ENCODE data around the gene FBXO4. TPM values are rescaled to one million over a fixed set of nuclear protein-coding genes. Genes with fewer than 3 reads are reported as not detected.

The FBXO4 gene
- total RNA-seq, 1 experiment from 2014 or later: 9.0 TPM

DNA sequence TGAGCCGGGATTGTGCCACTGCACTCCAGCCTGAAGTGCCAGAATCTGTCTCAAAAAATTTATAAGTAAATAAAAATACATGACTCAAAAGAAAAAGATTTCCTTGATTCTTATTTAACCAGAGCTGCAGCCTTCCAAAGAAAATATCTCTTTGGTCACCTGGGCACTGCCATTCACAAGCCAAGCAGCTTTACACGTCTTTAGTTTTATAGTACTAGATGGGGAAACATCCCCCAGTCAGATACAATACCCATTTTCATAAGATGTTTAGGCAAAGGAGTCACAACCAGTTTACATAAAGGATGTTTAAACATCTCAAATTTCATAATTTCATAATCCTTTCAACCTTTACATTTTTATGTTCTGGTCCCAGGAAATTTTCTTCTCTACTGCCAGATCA, 41.1 kb upstream of the FBXO4 start:
- no peak overlapping the region for H2AFZ ChIP-seq (ENCODE audit: low read depth, low read length, poor library complexity, severe bottlenecking)
- TF ChIP-seq SIN3A (IDR thresholded peaks at IDR 0.05; ENCODE audit: low read depth): no peak
- TF ChIP-seq CBX3 (IDR thresholded peaks at IDR 0.05; ENCODE audit: low read depth): no peak
- TF ChIP-seq SRF (IDR thresholded peaks at IDR 0.05; ENCODE audit: low read depth): no peak
- TF ChIP-seq FOSL1 (IDR thresholded peaks at IDR 0.05; ENCODE audit: low read depth): no peak
- TF ChIP-seq, protein P1, sequence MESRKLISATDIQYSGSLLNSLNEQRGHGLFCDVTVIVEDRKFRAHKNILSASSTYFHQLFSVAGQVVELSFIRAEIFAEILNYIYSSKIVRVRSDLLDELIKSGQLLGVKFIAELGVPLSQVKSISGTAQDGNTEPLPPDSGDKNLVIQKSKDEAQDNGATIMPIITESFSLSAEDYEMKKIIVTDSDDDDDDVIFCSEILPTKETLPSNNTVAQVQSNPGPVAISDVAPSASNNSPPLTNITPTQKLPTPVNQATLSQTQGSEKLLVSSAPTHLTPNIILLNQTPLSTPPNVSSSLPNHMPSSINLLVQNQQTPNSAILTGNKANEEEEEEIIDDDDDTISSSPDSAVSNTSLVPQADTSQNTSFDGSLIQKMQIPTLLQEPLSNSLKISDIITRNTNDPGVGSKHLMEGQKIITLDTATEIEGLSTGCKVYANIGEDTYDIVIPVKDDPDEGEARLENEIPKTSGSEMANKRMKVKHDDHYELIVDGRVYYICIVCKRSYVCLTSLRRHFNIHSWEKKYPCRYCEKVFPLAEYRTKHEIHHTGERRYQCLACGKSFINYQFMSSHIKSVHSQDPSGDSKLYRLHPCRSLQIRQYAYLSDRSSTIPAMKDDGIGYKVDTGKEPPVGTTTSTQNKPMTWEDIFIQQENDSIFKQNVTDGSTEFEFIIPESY (IDR thresholded peaks at IDR 0.05; ENCODE audit: extremely low read depth, insufficient replicate concordance, low read length): no peak
- TF ChIP-seq SP1 (IDR thresholded peaks at IDR 0.05; ENCODE audit: low read depth): no peak
- no peak for TF ChIP-seq ZFX (IDR thresholded peaks at IDR 0.05)
- no peak for TF ChIP-seq YY1 (IDR thresholded peaks at IDR 0.05; ENCODE audit: extremely low read depth, insufficient replicate concordance, low read depth, low read length)
- TF ChIP-seq TCF7L2 (IDR thresholded peaks at IDR 0.05; ENCODE audit: borderline replicate concordance, extremely low read depth, insufficient read depth, insufficient read length): no peak
- no peak overlapping the region for H3K4me3 ChIP-seq (replicated peaks in 1 of 2; ENCODE audit: low read depth in 1 of 2, low read length in 2 of 2)
- H3K27ac ChIP-seq (ENCODE audit: low read depth, low read length): no peak overlapping the region
- ChIA-PET RAD21 (ENCODE audit: low non-redundant PET in 1 of 2, low total read pairs in 2 of 2, uncharacterized antibody in 2 of 2, unreplicated experiment in 2 of 2) (no interaction called here), CTCF (no interaction called here), POLR2A (no interaction called here)
- H3K4me2 ChIP-seq (ENCODE audit: low read length): no peak overlapping the region
- no peaks in the 10 kb centered on the region for H3K9me3 ChIP-seq (ENCODE audit: control insufficient read depth in 1 of 2, insufficient read depth in 1 of 2, low read depth in 1 of 2, low read length in 2 of 2)
- DNase-seq (ENCODE audit: low read depth, low spot score) (no peak), ATAC-seq (no peak)
- no peaks in the 10 kb centered on the region for H4K20me1 ChIP-seq (ENCODE audit: insufficient read depth)
- H3K27me3 ChIP-seq (ENCODE audit: insufficient read depth, low read length): no peaks in the 10 kb centered on the region
- no peaks in the 10 kb centered on the region for H3K79me2 ChIP-seq (ENCODE audit: insufficient read depth, low read length)
- no peak overlapping the region for H3K9ac ChIP-seq (ENCODE audit: low read length)
- H3K9me2 ChIP-seq (ENCODE audit: insufficient read depth): no peaks in the 10 kb centered on the region; the same call in 1 of the 2 replicates
- no peaks in the 10 kb centered on the region for H3K4me1 ChIP-seq (ENCODE audit: control insufficient read depth in 1 of 2, insufficient read depth in 2 of 2, low read length in 2 of 2)
- intact Hi-C loops (cut with micrococcal nuclease): no loop called here
- no peaks in the 10 kb centered on the region for H3K36me3 ChIP-seq (ENCODE audit: control insufficient read depth in 1 of 2, insufficient read depth in 2 of 2, low read length in 2 of 2)
- BruUV-seq (replicated peaks): no TSS peak

DNA sequence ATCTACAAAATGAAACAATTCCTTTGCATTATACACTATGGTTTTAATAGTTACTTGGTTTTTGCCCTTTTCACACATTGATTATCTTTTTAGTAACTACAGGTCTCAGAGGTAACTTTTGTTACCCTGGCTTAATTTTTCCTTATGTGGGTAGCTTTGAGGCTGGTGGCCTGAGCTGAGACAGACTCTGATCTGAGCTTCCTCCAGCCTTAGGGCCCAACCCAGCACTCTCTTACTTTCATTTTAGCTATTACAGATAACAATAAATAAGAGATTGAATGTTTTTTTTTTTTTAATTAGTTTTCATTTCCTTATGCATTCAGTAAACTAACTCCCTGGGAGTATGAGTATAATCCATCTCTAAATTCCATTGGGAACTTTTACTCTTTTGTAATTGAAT, 39.8 kb upstream of the FBXO4 start:
- DNase-seq (ENCODE audit: low read depth, low spot score): no peak
- ATAC-seq: no peak
- no peak overlapping the region for H3K27ac ChIP-seq (ENCODE audit: low read depth, low read length)
- H2AFZ ChIP-seq (ENCODE audit: low read depth, low read length, poor library complexity, severe bottlenecking): no peak overlapping the region
- no peak overlapping the region for H3K4me3 ChIP-seq (replicated peaks in 1 of 2; ENCODE audit: low read depth in 1 of 2, low read length in 2 of 2)
- intact Hi-C loops (cut with micrococcal nuclease): no loop called here
- H3K4me2 ChIP-seq (ENCODE audit: low read length): no peak overlapping the region
- BruUV-seq (replicated peaks): no TSS peak
- no peaks in the 10 kb centered on the region; the same call in 1 of the 2 replicates for H3K9me2 ChIP-seq (ENCODE audit: insufficient read depth)
- no peaks in the 10 kb centered on the region for H3K36me3 ChIP-seq (ENCODE audit: control insufficient read depth in 1 of 2, insufficient read depth in 2 of 2, low read length in 2 of 2)
- no peaks in the 10 kb centered on the region for H4K20me1 ChIP-seq (ENCODE audit: insufficient read depth)
- H3K9me3 ChIP-seq (ENCODE audit: control insufficient read depth in 1 of 2, insufficient read depth in 1 of 2, low read depth in 1 of 2, low read length in 2 of 2): no peaks in the 10 kb centered on the region
- ChIA-PET RAD21 (ENCODE audit: low non-redundant PET in 1 of 2, low total read pairs in 2 of 2, uncharacterized antibody in 2 of 2, unreplicated experiment in 2 of 2) (no interaction called here), POLR2A (no interaction called here), CTCF (no interaction called here)
- H3K27me3 ChIP-seq (ENCODE audit: insufficient read depth, low read length): no peaks in the 10 kb centered on the region
- H3K4me1 ChIP-seq (ENCODE audit: control insufficient read depth in 1 of 2, insufficient read depth in 2 of 2, low read length in 2 of 2): no peaks in the 10 kb centered on the region
- no peaks in the 10 kb centered on the region for H3K79me2 ChIP-seq (ENCODE audit: insufficient read depth, low read length)
- TF ChIP-seq, protein P1 (IDR thresholded peaks at IDR 0.05; ENCODE audit: extremely low read depth, insufficient replicate concordance, low read length): no peak
- no peak for TF ChIP-seq SP1 (IDR thresholded peaks at IDR 0.05; ENCODE audit: low read depth)
- TF ChIP-seq FOSL1 (IDR thresholded peaks at IDR 0.05; ENCODE audit: low read depth): no peak
- TF ChIP-seq EZH2phosphoT487 (IDR thresholded peaks at IDR 0.05; ENCODE audit: borderline replicate concordance): no peak
- no peak overlapping the region for H3K9ac ChIP-seq (ENCODE audit: low read length)
